DMS114 treated with DMSO at 0.1 percent for 48 hours (cell line): ENCODE data around the gene CLUH.
"Not testable (repeated sequence)": the region's sequence is repeated elsewhere in the genome, so short reads cannot be mapped to it uniquely, and the experiment has no call there.

Experiments used
- DNase-seq: peaks from one replicate; lab custom pipeline; 2025; ENCODE audit not compliant: unreplicated experiment; lab: John Stamatoyannopoulos, UW

CLUH gene

DNA sequence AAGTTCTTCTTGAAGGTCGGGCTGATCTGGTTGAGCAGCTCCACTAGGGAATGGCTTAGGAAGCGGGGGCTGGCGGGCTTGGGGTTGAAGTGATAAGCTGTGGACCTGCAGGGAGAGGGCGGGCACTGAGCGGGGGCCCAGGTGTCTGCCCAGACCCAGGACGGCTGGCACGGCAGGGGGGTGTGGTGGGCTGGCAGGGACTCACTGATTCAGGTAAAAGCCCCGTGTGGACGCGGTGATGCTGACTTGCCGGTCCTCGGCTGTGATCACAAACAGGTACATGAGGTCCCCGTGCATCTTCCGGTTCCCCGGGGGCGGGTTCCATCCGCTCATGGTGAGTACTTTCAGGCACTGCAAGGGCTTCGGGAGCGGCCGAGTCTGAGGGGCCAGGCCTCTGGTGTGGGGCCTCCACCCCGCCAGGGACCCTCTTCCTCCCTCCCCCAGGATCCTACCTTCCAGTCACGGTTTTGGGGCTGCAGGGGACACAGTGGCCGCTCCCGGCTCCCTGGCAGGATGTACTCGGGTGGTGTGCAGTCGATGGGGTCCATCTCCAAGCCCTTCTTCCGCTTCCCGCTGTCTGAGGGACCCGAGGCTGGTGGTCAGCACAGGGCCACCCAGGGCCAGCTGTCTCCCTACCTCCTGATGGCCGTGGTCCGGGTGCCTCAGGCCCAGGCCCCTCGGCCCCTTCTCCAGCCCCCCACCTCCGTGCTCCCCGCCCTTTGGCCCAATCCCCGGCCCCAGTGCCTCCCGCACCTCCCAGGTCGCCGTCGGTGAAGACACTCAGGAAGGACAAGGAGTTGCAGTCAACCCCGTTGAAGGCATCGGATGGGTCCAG, 10.2 kb downstream of the CLUH start:
- no peak for DNase-seq

DNA sequence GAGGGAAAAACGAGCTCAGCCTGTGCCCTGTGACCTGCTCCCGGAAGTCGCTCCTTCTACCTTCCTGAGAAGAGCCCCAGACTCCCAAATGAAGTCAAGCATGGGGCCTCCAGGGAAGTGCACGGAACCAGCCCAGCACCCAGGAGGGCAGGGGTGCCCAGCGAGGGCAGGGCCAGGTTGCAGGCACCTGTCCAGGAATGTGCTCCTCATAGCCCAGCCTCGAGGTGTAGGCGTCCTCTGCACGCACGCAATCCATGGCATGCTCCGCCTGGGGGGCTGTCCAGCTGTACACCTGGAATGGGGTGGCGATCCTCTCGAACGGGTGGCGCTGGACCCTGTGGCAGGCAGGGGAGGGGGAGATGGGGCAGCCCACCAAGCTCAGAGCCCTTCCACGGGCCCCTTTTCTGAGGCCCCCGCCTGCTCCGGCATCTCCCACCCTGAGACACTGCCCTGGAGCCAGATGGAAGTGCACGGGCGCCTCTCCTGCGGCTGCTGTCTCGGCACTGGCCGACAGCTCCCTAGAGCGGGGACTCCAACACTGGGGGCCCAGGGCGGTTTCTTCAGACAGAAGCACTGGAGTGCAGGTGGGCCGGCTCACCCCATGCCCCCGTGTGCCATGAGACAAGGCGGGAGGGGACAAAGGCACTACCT, 10.9 kb downstream of the CLUH start:
- DNase-seq: peak; percentile 96

DNA sequence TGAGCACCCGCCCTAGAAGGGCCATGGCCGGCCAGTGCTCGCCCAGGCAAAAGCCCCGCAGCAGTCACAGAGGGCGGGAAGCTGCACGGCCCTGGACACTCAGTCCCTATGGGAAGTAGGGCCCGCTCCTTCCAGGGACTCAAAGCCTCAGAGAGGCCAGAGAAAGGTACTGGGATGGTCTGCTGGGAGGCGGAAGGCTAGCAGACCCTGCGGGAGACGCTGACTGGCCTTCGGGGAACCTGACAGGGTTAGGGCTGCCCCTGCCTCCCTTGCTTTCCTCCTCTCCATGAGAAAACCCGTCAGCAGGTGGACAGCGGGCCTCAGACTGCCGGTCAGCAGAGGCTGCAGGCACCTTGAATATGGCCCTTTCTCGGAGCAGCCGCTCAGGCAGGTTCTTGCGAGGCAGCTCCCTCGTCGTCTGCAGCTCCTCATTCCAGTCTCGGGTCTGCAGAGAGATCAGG, 11.5 kb downstream of the CLUH start:
- no peak for DNase-seq

DNA sequence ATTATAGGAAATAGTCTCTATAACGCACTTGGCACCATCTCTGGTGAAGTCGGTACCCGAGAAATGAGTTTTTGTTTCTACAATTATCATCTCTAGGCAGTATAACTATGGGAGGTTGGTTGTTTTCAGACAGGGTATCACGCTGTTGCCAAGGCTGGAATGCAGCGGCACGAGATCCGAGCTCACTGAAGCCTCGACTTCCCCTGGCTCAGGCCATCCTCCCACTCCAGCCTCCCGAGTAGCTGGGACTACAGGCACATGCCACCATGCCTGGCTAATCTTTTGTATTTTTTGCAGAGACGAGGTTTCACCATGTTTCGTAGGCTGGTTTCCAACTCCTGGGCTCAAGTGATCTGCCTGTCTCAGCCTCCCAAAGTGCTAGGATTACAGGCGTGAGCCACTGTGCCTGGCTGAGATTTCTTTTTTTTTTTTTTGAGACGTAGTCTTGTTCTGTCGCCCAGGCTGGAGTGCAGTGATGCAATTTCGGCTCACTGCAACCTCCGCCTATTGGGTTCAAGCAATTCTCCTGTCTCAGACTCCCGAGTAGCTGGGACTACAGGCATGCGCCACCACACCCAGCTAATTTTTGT, 12.3 kb downstream of the CLUH start:
- not testable (repeated sequence) for DNase-seq

DNA sequence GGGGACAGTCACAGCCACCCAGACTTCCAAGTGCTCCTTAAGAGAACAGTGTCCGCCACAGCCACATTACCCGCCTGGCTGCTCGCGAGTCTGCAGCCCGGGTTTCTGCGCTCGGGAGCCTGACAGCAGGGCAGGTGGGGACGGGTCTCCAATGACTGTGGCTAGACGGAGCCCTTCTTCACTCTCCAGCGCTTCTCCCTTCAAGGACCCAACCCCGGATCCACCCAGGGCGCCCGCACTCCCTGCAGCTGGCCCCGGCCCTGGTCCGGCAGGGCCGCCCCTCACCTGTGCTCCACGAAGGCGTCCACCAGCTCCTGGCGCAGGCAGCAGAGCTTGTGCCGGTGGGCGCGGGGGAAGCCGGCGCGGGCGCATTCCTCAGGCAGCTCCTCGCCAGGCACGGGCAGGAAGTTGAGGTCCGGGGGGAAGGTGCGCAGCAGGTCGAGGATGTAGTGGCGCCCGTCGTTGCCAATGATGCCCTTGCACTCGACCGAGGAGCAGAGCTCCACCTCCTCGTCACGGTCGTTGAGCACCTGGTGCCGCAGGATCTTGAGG, 13.9 kb downstream of the CLUH start:
- no peak for DNase-seq

DNA sequence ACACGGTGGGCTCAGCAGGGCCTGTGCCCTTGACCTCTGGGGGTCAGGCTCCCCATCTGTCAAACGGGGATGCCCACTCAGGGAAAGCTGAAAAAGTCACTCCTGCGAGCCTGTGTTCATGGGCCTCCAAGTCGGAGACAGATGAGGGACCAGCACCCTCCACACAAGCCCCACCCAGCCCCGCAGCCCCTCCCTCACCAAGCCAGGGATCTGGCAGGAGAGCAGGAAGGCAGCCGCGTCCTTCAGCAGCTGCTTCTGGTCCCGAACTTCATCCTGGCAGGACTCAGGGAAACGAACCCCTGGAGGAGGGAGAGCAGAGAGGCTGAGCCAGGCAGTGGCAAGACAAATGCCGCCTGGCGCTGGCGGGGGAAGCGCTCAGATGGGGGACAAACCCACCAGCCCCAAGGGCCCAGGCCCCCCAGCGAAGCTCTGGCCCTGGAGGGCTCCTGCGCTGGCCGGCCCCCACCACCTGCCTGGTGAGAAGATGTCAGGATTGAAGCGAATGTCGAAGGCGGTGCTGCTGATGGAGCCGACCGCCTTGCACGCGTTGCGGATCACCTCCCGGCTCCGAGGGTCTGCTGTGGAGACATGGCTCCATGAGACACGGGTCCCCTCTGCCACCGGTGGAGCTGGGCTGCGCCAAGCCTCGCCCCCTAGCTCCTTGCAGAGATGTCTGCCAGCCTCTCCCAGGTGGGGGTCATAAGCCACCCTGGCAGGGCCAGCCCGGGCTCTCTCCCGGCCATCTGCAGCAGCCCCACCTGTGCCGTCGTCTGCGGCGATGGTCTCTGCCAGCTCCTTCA, 15.4 kb downstream of the CLUH start:
- DNase-seq: no peak

DNA sequence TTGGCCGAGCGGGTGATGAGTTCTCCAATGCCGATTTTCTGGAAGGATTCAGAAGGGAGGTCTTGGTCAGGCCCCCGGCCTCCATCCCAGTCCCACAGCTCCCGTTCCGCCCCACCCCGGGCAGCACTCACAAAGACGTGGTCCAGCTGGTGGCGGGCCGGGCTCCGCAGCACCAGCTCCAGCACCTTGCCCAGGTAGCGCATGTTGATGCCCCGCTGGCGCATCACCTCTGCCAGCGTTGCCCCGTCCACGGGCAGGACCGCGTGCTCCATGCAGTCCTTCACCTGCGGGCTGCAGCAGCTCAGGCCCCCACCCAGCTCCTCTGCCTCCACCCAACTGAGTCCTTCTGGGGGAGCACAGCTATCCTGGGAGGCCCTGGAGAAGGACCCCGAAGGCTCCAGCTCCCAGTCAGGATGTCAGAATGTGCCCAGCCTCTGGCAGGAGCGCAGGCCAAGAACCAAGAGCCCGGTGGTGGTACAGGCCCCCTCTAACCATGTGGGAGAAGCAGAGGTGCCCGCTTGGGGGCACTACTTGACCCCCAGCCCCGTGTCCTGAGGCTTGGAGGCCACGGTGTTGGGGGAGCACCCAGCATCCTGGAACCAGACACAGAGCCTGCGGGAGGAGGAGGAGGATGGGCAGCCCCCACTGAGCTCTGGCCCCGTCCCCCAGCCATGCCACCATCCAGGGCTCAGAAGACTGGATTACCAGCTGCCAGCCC, 16.2 kb downstream of the CLUH start:
- no peak for DNase-seq

DNA sequence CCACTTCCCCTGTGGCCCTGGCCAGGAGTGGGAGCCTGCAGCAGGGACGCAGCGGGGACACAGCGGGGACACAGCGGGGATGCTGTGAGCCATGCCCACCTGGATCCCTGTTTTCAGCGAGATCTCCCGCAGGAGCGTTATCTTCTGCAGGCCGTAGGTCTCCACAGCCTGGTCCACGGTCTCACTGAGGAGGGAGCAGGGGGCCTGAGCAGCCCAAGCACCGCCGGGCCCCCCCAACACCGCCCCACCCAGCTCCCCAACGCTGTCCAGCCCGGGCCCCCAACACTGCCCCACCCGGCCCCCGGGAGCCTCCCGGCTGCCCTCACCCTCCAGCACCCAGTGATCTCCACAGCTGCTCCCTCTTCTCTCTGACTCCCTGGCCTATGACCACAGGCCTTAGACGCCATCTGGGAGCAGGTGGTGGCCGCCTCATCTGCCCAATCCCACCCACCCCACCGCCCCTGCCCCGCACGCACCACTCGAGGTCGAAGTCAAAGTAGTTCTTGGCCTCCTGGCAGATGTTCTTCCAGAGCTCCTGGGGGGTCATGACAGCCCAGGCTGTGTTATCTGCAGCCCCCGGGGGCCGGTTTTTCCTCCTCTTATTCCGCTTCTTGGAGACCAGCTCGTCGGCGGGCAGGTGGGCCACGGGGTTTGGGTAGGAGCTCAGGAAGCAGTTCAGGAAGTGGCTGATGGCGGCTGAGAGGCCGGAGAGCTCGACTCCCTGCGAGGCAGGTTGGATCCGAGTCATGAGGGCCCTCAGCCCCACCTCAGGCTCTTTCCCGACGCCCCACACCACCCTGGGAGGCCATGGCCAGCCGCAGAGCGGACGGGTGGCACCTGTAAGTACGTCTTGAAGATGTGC, 17.0 kb downstream of the CLUH start:
- DNase-seq: no peak

DNA sequence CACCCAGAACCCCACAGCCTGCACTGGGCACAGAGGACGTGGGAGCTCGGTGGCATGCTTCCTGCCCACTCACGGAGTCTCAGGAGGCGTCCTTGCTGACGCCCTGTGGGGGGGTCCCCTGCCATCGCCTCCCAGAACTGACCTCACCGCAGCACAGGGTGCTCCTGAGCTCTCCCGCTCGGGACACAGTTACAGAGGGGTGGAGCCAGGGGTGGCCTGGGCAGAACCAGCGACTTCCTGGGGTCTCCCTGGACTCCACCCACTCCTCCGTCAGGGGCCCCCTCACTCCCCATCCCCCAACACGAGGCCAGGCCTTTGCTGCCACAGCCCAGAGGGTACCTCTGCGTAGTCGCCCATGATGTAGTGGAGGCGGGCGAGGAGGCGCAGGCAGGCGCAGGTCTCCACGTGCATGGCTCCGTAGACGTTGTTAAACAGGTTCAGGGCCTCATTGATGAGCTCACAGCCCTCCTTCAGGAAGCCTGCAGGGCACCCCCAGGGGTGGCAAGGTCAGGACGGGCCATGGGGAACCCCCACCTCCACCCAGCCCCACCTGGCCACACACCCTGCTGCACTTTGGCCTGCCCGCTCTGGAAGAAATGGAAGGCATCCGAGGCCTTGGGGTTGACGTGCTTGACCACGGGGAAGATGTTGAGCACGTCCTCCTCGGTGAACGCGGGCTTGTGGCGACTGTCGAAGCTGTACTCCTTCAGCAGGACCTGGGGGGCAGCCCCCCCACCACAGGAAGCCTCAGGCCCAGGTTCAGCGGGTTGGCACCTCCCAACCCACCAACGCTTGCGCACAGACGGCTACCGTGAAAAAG, 17.8 kb downstream of the CLUH start:
- no peak for DNase-seq

DNA sequence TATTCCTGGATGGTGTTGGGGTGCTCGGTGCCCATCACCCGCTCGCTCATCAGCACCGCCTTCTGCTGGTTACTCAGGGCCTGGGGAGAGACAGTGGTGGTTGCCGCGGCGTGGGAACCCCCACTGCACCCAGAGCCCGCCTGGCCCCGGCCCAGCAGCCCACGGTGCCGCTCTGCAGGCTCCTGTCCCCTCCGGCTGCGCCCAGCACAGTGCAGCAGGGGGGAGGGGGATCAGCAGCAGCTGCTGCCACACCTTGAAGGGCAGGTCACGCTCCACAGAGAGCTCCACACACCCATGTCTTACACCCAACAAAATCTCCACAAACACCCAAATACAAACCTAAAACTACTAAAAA, 18.8 kb downstream of the CLUH start:
- no peak for DNase-seq

DNA sequence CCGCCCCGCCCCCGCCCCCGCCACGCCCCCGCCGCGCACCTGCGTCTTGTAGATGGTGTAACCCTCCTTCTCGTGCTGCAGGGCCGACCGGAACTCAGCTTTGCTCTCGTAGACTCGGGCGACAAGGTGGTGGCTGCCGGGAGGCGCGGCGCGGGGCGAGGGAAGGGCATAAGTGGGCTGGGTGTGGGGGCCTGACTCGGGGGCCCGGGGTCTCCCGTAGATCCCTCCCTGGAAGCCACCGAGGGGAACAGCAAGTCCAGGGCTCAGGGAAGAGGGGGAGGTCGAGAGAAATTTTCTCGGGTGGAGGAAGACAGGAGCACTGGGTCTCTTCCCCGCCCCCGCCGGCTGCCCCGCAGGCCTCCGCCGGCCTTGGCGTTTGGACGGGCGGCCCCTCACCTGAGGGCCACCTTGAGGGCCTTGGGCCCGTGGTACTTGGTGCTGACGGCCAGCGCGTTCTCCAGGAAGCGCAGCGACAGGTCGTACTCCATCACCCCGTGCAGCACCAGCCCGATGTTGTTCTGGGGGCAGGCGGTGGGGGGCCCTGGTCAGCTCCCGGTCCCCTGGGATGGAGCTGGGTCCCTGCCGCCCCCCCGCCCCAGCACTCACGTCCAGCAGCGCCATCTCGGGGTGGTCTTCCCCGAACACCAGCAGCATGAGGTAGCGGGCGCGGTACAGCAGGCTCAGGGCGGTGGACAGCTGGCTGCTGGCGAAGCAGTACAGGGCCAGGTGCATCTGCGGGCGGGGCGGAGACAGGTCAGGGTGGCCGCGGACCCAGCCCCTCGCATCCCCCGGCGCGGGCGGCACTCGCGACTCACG, 19.4 kb downstream of the CLUH start:
- DNase-seq: no peak

DNA sequence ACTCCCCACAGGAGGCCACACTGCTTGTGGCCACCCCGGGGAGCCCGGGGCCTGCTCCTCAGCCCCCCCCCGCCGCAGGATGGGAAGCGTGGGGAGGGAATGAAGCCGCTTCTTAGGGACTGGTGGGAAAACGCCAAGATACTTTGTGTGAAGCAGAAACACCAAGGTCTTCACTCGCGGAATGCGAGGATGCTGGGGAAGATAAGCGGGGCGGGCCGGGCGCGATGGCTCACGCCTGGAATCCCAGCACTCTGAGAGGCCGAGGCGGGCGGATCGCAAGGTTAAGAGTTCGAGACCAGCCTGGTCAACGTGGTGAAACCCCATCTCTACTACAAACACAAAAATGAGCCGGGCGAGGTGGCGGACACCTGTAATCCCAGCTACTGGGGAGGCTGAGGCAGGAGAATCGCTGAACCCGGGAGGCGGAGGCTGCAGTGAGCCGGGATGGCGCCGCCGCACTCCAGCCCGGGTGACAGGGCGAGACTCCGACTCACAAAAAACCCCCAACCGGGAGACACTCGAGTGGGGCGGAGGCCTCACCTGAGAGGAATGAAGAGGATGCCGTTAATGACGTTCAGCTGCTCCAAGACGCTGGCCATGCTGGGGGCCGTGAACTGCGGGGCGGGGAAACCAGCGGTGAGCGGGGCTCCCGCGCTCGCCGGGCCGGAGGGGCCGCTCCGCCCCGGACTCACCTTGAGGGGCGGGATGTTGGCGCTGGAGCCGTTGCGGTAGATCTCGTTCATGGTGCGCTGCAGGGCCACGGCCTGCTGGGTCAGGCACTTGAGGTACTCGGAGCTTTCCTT, 20.3 kb downstream of the CLUH start:
- DNase-seq: no peak

DNA sequence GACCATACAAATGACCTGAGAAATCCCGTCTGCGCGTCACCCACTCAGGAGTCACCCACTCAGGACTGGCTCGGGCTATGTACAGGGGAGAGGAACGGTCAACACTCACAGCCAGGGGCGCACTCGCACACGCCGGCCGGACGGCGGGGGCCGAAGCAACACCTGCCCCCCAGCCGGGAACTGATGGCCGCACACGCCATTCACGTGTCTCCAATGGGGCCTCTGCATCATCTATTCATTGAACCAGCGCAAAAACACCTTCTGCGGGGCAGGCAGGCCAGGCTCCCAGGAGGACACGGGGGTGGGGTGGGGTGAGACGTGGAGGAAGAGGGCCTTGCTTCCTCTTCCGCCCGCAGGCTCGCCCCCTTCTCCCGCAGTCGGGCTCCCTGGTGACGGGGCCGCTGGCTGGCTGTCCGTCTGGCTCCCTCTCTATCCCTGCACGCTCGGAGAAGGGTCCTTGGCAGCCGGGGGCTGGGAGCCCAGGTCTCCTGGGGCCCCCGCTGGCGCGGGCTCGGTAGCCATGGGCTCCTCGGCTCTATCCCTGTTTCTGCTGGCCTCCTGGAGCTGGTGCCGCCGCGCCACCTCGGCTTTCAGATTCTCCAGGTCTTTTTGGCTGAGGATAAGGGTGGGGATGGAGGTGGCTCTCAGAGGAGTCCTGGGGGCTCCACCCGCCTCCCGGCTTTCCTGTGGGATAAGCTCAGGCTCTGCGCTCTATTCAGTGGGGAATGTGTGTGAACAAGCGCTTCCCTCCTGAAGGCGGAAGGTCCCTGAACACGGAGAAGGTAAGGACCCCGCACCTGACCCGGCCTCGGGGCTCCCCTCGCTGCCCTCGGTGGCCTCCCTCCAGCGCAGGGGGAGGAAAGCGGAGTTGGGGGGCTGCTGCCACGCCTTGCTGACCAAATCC, 21.1 kb downstream of the CLUH start:
- DNase-seq: no peak

DNA sequence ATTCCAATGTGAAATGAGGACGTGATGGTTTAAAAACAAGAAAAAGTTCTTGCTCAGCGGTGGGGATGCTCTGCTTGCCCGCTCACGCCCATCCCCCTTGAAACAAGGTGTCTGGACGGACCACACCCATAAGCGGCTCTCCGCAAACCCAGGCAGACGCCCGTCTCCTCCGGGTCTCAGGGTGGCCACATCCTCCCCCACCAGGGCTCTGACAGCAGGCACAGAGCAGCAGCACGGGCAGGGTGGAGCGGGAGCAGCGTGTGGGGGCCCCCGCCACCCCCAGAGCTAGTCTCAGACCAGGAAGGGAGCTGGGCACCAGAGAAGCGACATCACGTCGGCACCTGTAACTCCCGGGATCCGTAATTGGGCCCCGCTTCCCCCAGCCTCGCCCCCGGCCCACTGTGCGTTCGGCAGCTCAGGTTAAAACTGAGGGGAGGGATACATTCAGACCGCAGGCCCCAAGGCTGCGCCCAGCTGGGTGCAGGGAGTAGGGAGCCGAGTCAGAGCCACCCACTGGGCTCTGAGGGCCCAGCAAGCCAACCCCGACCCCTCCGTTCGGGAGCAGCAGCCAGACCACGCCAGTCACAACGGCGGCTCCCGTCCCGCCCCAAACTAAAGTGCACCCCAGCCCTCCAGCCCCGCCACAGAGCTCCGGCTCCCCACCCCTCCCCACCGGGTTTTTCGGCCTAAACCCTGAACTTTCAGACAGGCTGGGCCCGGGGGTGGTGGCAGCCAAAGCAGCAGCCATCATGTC, 22.0 kb downstream of the CLUH start:
- DNase-seq: no peak
